GM19452 (cell line): ENCODE results near the gene PSMA5.

Source experiments
- ATAC-seq: cut with Tn5 transposase; IDR thresholded peaks from one replicate; pipeline ENCODE4 v1.9.1; 2021; ENCODE audit not compliant: unreplicated experiment

PSMA5 gene

DNA sequence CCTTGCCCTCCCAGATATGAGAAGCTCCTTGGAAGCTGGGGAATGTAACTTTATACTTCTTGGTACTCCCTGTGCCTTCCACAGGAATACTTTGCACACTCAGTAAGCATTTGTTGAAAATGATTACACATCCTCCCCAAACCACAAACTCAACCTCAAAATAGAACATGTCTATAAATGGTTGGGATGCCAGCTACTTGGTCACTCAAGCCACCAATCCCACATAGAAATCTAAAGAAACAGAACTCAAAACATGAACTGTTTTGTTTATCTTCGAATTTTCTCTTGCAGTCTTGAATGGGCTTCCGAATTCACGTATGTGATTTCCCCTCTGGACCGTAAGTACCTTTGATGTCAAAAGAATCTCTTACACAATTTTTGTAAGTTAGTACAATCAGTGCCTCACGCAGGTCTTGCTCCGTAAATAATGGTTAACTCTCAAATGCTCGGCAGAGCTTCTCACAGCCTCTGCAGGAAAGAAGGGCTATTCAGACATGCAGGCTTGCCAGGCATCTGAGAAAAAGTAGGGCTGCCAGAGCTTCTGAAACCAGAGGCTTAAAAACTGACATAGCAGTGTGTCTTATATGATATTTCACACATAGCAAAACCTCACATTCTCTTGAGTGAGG is 55.4 kb downstream of the PSMA5 start:
- ATAC-seq, result no peak

GRCh38 chr1:109369167-109369746 is 57.0 kb downstream of the PSMA5 start:
- no peak for ATAC-seq

- ATAC-seq, result no peak
Observed at GRCh38 chr1:109368464-109368863, 57.8 kb downstream of the PSMA5 start.

DNA sequence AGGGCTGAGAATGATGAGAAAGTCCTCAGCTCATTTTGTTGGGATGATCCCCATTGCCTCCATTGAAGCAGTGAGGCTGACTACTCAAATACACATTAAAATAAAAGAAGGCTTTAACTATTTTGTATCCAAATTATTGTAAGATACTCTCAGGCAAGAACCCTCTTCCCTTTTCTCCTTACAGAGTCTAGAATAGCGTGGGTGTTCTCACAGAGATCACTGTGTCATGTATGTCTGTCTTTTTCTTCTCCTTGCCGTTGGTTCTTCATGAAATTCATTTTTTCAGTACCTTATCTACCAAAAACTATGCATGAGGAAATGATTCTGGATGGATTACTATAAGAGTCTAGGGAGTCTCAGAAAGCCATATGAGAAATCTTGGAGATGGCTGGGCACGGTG is 58.6 kb downstream of the PSMA5 start:
- ATAC-seq, result no peak

GRCh38 chr1:109365642-109366204 is 60.5 kb downstream of the PSMA5 start:
- ATAC-seq, result no peak

DNA sequence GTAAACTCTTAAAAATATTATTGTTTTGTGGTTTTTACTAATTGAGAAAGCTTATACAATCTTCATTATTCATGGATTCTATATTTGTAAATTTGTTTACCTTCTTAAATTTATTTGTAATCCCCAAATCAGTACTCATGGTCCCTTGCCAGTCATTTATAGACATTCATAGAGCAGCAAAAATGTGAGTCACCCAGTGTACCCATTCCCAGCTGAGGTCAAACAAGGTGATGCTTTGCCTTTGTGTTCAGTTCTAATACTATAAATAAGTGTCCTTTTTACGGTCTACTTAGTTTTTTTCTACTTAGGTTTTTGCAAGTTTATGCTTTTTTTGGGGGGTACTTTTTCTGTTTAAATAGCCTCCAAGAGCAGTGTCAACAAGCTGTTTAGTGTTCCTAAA is 64.6 kb downstream of the PSMA5 start:
- no peak for ATAC-seq

- no peak for ATAC-seq
Observed at GRCh38 chr1:109361069-109361468, 65.2 kb downstream of the PSMA5 start.

- ATAC-seq, result no peak
Observed at GRCh38 chr1:109357616-109358015, 68.6 kb downstream of the PSMA5 start.

GRCh38 chr1:109356915-109357314 is 69.3 kb downstream of the PSMA5 start:
- ATAC-seq, result no peak

GRCh38 chr1:109356505-109356904 is 69.7 kb downstream of the PSMA5 start:
- ATAC-seq, result no peak

GRCh38 chr1:109354929-109355328 is 71.3 kb downstream of the PSMA5 start:
- no peak for ATAC-seq

DNA sequence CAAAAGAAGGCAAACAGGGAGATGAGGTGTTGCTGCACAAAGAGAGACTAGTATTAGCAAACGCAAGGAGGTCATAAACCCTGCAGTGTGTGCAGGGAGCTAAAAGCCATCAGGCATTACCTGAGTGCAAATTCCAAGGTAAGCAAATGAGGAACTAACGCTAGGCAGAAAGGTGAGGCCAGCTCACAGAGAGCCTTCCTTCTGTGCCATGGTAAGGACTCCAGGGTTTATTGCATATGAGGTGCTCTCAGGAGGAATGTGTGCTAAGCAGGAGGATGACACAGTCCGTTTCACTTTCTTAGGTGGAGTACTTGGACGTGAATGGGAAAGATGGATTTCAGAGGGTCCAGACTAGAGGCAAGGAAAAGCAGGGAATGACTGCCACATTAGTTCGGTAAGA is 74.8 kb downstream of the PSMA5 start:
- ATAC-seq, result no peak

DNA sequence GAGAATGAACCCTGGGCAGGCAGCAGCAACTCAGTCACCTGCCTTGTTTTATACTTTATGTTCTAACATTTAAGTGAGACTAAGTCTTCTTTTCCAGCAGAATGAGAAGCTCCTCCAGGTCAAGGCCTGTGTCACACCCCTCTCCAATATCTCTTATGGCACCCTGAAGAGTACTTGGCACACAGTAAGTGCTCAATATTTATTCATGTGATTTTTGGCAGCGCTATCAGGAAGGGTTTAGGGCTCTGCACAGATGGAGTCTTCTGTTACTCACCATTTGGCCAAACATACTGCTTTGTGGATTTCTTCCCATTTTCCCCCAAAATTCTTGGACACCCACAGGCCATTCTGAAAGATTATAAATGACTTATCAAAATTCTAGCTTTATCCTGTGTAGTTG is 75.6 kb downstream of the PSMA5 start:
- ATAC-seq, result no peak

- no peak for ATAC-seq
Observed at GRCh38 chr1:109350182-109350581, 76.1 kb downstream of the PSMA5 start.
